DND-41 (cell line): ENCODE measurements around the gene KNDC1.

ENCODE experiments used
- CTCF ChIP-seq: IDR thresholded peaks from 2 replicates; pipeline ENCODE4 v1.5.1; 2012; ENCODE audit warnings: borderline replicate concordance, low read length, moderate library complexity, mild to moderate bottlenecking; ENCODE audit not compliant: poor library complexity, severe bottlenecking; ENCODE audit errors: extremely low read depth
- EZH2 ChIP-seq: IDR thresholded peaks from 3 replicates; pipeline ENCODE4 v1.6.1; 2012; ENCODE audit warnings: borderline replicate concordance, low read depth, mild to moderate bottlenecking, moderate library complexity, low read length, inconsistent platforms; ENCODE audit not compliant: severe bottlenecking

- TF ChIP-seq CTCF = no peak
- no peak for TF ChIP-seq EZH2
Measured at GRCh38 chr10:133207627-133208026, 47.6 kb downstream of the KNDC1 start.
